Neuronal stem cell (in vitro differentiated cells): ENCODE data around the gene ZAP70.

Experiments used
- DNase-seq: peaks from one replicate; pipeline ENCODE4 v3.0.0-alpha.2; 2013; ENCODE audit warnings: low spot score
- H2AFZ ChIP-seq: one replicate; pipeline ENCODE4 v1.6.1; 2013; ENCODE audit warnings: mild to moderate bottlenecking, low read length, inconsistent platforms
- H2AK5ac ChIP-seq: 2 replicates; pipeline ENCODE4 v1.6.1; 2013; ENCODE audit warnings: low read depth, mild to moderate bottlenecking, inconsistent platforms, low read length, moderate library complexity, mixed read lengths
- H2BK120ac ChIP-seq: 2 replicates; pipeline ENCODE4 v1.6.1; 2013; ENCODE audit warnings: low read depth, mild to moderate bottlenecking, inconsistent platforms, low read length, moderate library complexity, mixed read lengths
- H2BK12ac ChIP-seq: one replicate; pipeline ENCODE4 v1.6.1; 2013; ENCODE audit warnings: low read length, inconsistent platforms
- H2BK15ac ChIP-seq: 2 replicates; pipeline ENCODE4 v1.6.1; 2013; ENCODE audit warnings: mild to moderate bottlenecking, low read length, inconsistent platforms, mixed read lengths
- H2BK5ac ChIP-seq: one replicate; pipeline ENCODE4 v1.6.1; 2013; ENCODE audit warnings: inconsistent platforms, mild to moderate bottlenecking, low read length, moderate library complexity
- H3K14ac ChIP-seq: one replicate; pipeline ENCODE4 v1.6.1; 2013; ENCODE audit warnings: low read length, inconsistent platforms
- H3K18ac ChIP-seq: 2 replicates; pipeline ENCODE4 v1.6.1; 2013; ENCODE audit warnings: low read length, inconsistent platforms
- H3K23ac ChIP-seq: 2 replicates; pipeline ENCODE4 v1.6.1; 2013; ENCODE audit warnings: low read depth, mild to moderate bottlenecking, mixed read lengths, low read length, inconsistent platforms; ENCODE audit not compliant: poor library complexity
- H3K27ac ChIP-seq: replicated peaks from 3 replicates; pipeline ENCODE4 v1.5.1; 2013; ENCODE audit warnings: low read length, inconsistent platforms
- H3K27me3 ChIP-seq, 3 experiments: 2 replicates each; pipeline ENCODE4 v1.6.1; 2013; ENCODE audit warnings: low read length in 3 of 3, mild to moderate bottlenecking in 2 of 3, inconsistent platforms in 1 of 3, low read depth in 1 of 3, mixed read lengths in 1 of 3, moderate library complexity in 1 of 3; ENCODE audit not compliant: control insufficient read depth in 3 of 3, insufficient read depth in 3 of 3
- H3K36me3 ChIP-seq, 2 donors: replicated peaks in 1 of 2; 2 replicates each; pipeline ENCODE4 v1.6.1; 2013; ENCODE audit warnings: low read length in 2 of 2; ENCODE audit not compliant: control insufficient read depth in 2 of 2, insufficient read depth in 2 of 2
- H3K4ac ChIP-seq: 2 replicates; pipeline ENCODE4 v1.6.1; 2013; ENCODE audit warnings: inconsistent platforms, mild to moderate bottlenecking, low read length, moderate library complexity
- H3K4me1 ChIP-seq, 2 donors: 1 replicate in 1 of 2; 2 replicates in 1 of 2; pipeline ENCODE4 v1.6.1; 2013; ENCODE audit warnings: low read length in 2 of 2, low read depth in 1 of 2; ENCODE audit not compliant: control insufficient read depth in 2 of 2, insufficient read depth in 1 of 2
- H3K4me2 ChIP-seq: one replicate; pipeline ENCODE4 v1.6.1; 2013; ENCODE audit warnings: mild to moderate bottlenecking, low read length, inconsistent platforms; ENCODE audit not compliant: insufficient read depth, poor library complexity, severe bottlenecking
- H3K4me3 ChIP-seq, 2 donors: 2 replicates each; pipeline ENCODE4 v1.5.1; 2013; ENCODE audit warnings: low read length in 2 of 2, mild to moderate bottlenecking in 2 of 2, inconsistent platforms in 1 of 2, moderate library complexity in 1 of 2
- H3K79me1 ChIP-seq: one replicate; pipeline ENCODE4 v1.6.1; 2013; ENCODE audit warnings: low read depth, mild to moderate bottlenecking, inconsistent platforms, low read length, moderate library complexity
- H3K9ac ChIP-seq: one replicate; pipeline ENCODE4 v1.6.1; 2013; ENCODE audit warnings: mild to moderate bottlenecking, low read depth, low read length, inconsistent platforms; ENCODE audit not compliant: poor library complexity
- H3K9me3 ChIP-seq, 2 donors: replicated peaks in 1 of 2; 2 replicates each; pipeline versions ENCODE3 to v1.6.1; 2013; ENCODE audit warnings: low read length in 2 of 2, mild to moderate bottlenecking in 2 of 2, inconsistent platforms in 1 of 2, low read depth in 1 of 2, mixed read lengths in 1 of 2, moderate library complexity in 1 of 2; ENCODE audit not compliant: control insufficient read depth in 2 of 2, insufficient read depth in 1 of 2
- H4K8ac ChIP-seq: one replicate; pipeline ENCODE4 v1.6.1; 2013; ENCODE audit warnings: low read depth, mild to moderate bottlenecking, inconsistent platforms, low read length, moderate library complexity
- H4K91ac ChIP-seq: one replicate; pipeline ENCODE4 v1.6.1; 2013; ENCODE audit warnings: low read length, low read depth, mild to moderate bottlenecking, inconsistent platforms; ENCODE audit not compliant: poor library complexity
- WGBS, 2 donors: extraction: QIAGEN DNeasy Blood & Tissue Kit; methylation state at CpG; one replicate each; pipeline ENCODE4 v1.1.7; 2013; ENCODE audit warnings: missing lambda C conversion rate in 2 of 2, mixed read lengths in 1 of 2; ENCODE audit not compliant: insufficient read length in 2 of 2, insufficient replicate concordance in 1 of 2; ENCODE audit errors: extremely low coverage in 2 of 2; 5-methylcytosine and 5-hydroxymethylcytosine counted together

The ZAP70 gene

GRCh38 chr2:97769711-97770110 is 56.3 kb downstream of the ZAP70 start:
- no peak overlapping the region for H3K4me2 ChIP-seq
- H3K4me3 ChIP-seq, result no peak overlapping the region
- no peak overlapping the region for H2AK5ac ChIP-seq
- peaks cover 13 to 70% of the 10 kb centered on the region in 2 donors for H3K36me3 ChIP-seq
- WGBS, 2 donors, result no CpG with 5 or more reads among the region's 3 CpGs
- no peak for DNase-seq
- H3K27ac ChIP-seq, result no peak overlapping the region
- no peak overlapping the region for H4K91ac ChIP-seq
- H3K23ac ChIP-seq, result no peak overlapping the region
- H2BK5ac ChIP-seq, result no peak overlapping the region
- H2AFZ ChIP-seq, result no peak overlapping the region
- H3K27me3 ChIP-seq, result no peaks in the 10 kb centered on the region
- no peak overlapping the region for H3K18ac ChIP-seq
- H2BK12ac ChIP-seq, result no peak overlapping the region
- no peak overlapping the region for H4K8ac ChIP-seq
- H3K4me1 ChIP-seq, result no peaks in the 10 kb centered on the region
- H2BK120ac ChIP-seq, result no peak overlapping the region
- no peak overlapping the region for H2BK15ac ChIP-seq
- H3K14ac ChIP-seq, result no peak overlapping the region
- H3K4ac ChIP-seq, result no peak overlapping the region
- no peaks in the 10 kb centered on the region for H3K9me3 ChIP-seq
- H3K9ac ChIP-seq, result no peak overlapping the region
- H3K79me1 ChIP-seq, result no peaks in the 10 kb centered on the region

GRCh38 chr2:97770445-97770844 is 57.1 kb downstream of the ZAP70 start:
- Histone ChIP-seq H3K4me1 (no peaks in the 10 kb centered on the region), H4K8ac (no peak overlapping the region), H3K14ac (no peak overlapping the region), H3K9ac (no peak overlapping the region), H3K9me3 (no peaks in the 10 kb centered on the region), H3K23ac (no peak overlapping the region), H3K4me2 (no peak overlapping the region), H3K79me1 (no peaks in the 10 kb centered on the region), H3K27ac (no peak overlapping the region), H2BK12ac (no peak overlapping the region), H2AK5ac (no peak overlapping the region), H3K4ac (no peak overlapping the region), H2BK120ac (no peak overlapping the region), H2AFZ (no peak overlapping the region), H3K27me3 (no peaks in the 10 kb centered on the region), H3K4me3 (no peak overlapping the region), H2BK15ac (no peak overlapping the region), H3K36me3 (peaks cover 11 to 70% of the 10 kb centered on the region in 2 donors), H4K91ac (no peak overlapping the region), H3K18ac (no peak overlapping the region), H2BK5ac (no peak overlapping the region)
- WGBS, 2 donors, result no CpG with 5 or more reads among the region's 4 CpGs
- DNase-seq, result no peak

DNA sequence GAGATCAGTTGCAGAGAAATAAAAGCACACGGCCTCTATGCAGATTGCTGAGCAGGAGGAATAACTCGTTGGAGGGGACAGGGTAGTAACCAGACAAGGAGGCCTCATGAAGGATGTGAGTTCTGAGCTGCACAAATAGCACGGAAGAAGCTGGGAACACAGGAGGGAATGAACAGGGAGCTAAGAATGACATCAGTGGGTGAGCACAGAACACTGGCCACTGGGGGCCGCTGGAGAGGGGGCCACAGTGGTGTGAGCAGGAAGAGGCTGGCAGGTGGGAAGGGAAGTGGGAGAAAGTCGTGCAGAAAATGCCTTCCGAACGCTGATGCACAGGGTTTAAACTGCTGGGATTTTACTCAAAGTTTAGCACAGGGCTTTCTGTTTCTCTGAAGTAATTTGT is 61.0 kb downstream of the ZAP70 start:
- Histone ChIP-seq H2BK15ac (no peak overlapping the region), H3K27ac (no peak overlapping the region), H3K4me1 (no peaks in the 10 kb centered on the region), H4K8ac (no peak overlapping the region), H3K4me2 (no peak overlapping the region), H3K23ac (no peak overlapping the region), H3K4me3 (no peak overlapping the region), H3K4ac (no peak overlapping the region), H2AK5ac (no peak overlapping the region), H3K14ac (no peak overlapping the region), H3K9me3 (no peaks in the 10 kb centered on the region), H4K91ac (no peak overlapping the region), H3K36me3 (peaks cover 12 to 65% of the 10 kb centered on the region in 2 donors), H2BK12ac (no peak overlapping the region), H2AFZ (no peak overlapping the region), H2BK5ac (no peak overlapping the region), H3K18ac (no peak overlapping the region), H3K79me1 (no peaks in the 10 kb centered on the region), H3K27me3 (no peaks in the 10 kb centered on the region), H2BK120ac (no peak overlapping the region), H3K9ac (no peak overlapping the region)
- no peak for DNase-seq
- WGBS, 2 donors, result no CpG with 5 or more reads among the region's 7 CpGs

GRCh38 chr2:97775074-97775473 is 61.7 kb downstream of the ZAP70 start:
- H2AFZ ChIP-seq, result no peak overlapping the region
- H3K4me2 ChIP-seq, result no peak overlapping the region
- no peaks in the 10 kb centered on the region for H3K9me3 ChIP-seq
- no peak for DNase-seq
- H2BK120ac ChIP-seq, result no peak overlapping the region
- no peak overlapping the region for H2BK5ac ChIP-seq
- no peaks in the 10 kb centered on the region for H3K27me3 ChIP-seq
- no peak overlapping the region for H3K23ac ChIP-seq
- no peak overlapping the region for H3K4ac ChIP-seq
- no peak overlapping the region for H4K91ac ChIP-seq
- no peaks in the 10 kb centered on the region for H3K4me1 ChIP-seq
- H3K9ac ChIP-seq, result no peak overlapping the region
- no peak overlapping the region for H3K14ac ChIP-seq
- WGBS, 2 donors, result no CpG with 5 or more reads among the region's 11 CpGs
- no peak overlapping the region for H2BK15ac ChIP-seq
- no peak overlapping the region for H3K18ac ChIP-seq
- no peak overlapping the region for H4K8ac ChIP-seq
- no peak overlapping the region for H3K27ac ChIP-seq
- H3K36me3 ChIP-seq, result peaks cover 12 to 63% of the 10 kb centered on the region in 2 donors
- H3K4me3 ChIP-seq, result peak overlapping the region in 1 of 2 donors; percentile 38
- no peak overlapping the region for H2AK5ac ChIP-seq
- no peaks in the 10 kb centered on the region for H3K79me1 ChIP-seq
- H2BK12ac ChIP-seq, result no peak overlapping the region
